HG03064 (cell line): ENCODE measurements around the gene SCMH1.
"Not testable (repeated sequence)": the region's sequence is repeated elsewhere in the genome, so short reads cannot be mapped to it uniquely, and the experiment has no call there.

Source experiments
- ATAC-seq: cut with Tn5 transposase; IDR thresholded peaks from one replicate; pipeline ENCODE4 v1.9.1; 2021; ENCODE audit warnings: low read depth; ENCODE audit not compliant: unreplicated experiment

Gene SCMH1

GRCh38 chr1:41160498-41161110 is 81.5 kb downstream of the SCMH1 start:
- no peak for ATAC-seq

GRCh38 chr1:41158966-41159365 is 83.1 kb downstream of the SCMH1 start:
- no peak for ATAC-seq

GRCh38 chr1:41158147-41158875 is 83.8 kb downstream of the SCMH1 start:
- ATAC-seq: no peak

GRCh38 chr1:41155105-41155504 is 87.0 kb downstream of the SCMH1 start:
- no peak for ATAC-seq

- ATAC-seq: no peak
These were observed 88.3 kb downstream of the SCMH1 start for GRCh38 chr1:41153750-41154274.

- ATAC-seq: no peak
These were observed 89.5 kb downstream of the SCMH1 start for GRCh38 chr1:41152622-41153044.

GRCh38 chr1:41151846-41152245 is 90.3 kb downstream of the SCMH1 start:
- ATAC-seq: no peak

- no peak for ATAC-seq
These were observed 92.5 kb downstream of the SCMH1 start for GRCh38 chr1:41149570-41149969.

- ATAC-seq: no peak
These were observed 97.8 kb downstream of the SCMH1 start for GRCh38 chr1:41144285-41144684.

GRCh38 chr1:41138549-41138948 is 103.6 kb downstream of the SCMH1 start:
- ATAC-seq: no peak

- ATAC-seq: no peak
These were observed 106.7 kb downstream of the SCMH1 start for GRCh38 chr1:41135196-41135947.

GRCh38 chr1:41134325-41134724 is 107.8 kb downstream of the SCMH1 start:
- not testable (repeated sequence) for ATAC-seq

- ATAC-seq: no peak
These were observed 119.1 kb downstream of the SCMH1 start for GRCh38 chr1:41122851-41123518.

- ATAC-seq: no peak
These were observed 120.0 kb downstream of the SCMH1 start for GRCh38 chr1:41122148-41122547.

GRCh38 chr1:41118645-41119044 is 123.5 kb downstream of the SCMH1 start:
- ATAC-seq: no peak

- ATAC-seq: not testable (repeated sequence)
These were observed 124.9 kb downstream of the SCMH1 start for GRCh38 chr1:41117241-41117640.

GRCh38 chr1:41110736-41111135 is 131.4 kb downstream of the SCMH1 start:
- ATAC-seq: no peak

GRCh38 chr1:41110286-41110685 is 131.8 kb downstream of the SCMH1 start:
- ATAC-seq: no peak

- ATAC-seq: no peak
These were observed 132.6 kb downstream of the SCMH1 start for GRCh38 chr1:41109310-41110197.
